Ramos (cell line): ENCODE results near the gene CD69.

Experiments used
- in situ Hi-C: fragments of 300-500 bp; cut with MboI; formaldehyde crosslinking; loops from one replicate; pipeline ENCODE4 v1.14.3; 2022; ENCODE audit warnings: low sequenced_read_pairs; ENCODE audit not compliant: unreplicated experiment

The CD69 gene

DNA sequence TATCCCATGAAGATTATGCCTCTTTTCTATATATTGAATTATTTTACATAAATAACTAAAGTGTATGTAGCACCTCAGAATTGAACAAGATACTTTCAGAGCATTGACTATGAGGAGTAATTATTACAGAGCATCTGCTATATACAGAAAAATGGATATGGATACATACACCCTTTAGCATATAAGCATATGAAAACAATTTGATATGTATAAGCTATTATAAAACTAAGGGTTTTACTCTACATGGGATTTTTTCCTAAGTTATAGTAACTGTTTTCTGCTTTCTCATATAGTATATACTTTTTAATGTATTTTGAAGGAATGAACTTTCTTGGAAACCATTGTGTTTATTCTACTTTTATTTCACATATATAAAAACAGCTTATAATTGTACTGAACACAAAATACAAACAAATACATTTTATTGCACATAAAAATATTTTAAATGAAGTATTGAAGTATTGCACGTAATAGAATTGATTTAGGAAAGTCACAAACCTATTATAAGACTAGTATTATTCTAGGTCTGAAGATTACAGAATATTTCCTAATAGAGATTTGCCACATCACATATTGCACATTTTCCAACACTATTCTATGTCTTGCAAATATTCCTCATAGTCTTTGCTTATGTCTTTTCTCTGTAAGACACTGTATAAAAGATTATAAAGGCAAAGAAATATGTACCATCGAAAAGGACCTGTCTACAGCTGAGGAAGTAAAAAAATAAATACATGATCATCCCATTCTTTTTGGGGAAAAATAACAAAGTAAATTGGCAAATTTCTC lies 8.4 kb downstream of the CD69 start:
- in situ Hi-C loops, result no loop called here

- in situ Hi-C loops, result no loop called here
These were observed 9.2 kb downstream of the CD69 start for GRCh38 chr12:9751204-9752144.

- in situ Hi-C loops, result no loop called here
These were observed 10.2 kb downstream of the CD69 start for GRCh38 chr12:9750276-9751203.

DNA sequence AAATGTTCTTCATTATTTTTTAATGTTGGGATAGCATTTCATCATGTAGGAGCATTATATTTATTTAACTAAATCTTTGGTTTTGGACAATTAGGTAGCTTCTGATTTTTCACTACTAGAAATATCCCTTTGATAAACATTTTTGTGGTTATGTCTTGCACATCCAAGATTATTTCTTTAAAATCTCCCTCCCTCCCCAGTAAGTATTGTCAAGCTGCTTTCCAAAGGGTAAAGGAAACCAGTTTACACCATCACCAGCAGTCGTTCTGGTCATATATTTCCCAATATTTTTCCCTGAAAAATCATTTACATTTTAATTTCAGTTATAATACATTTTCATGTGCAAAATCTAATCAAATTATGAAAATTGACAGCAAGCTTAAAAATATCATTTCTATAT lies 11.1 kb downstream of the CD69 start:
- in situ Hi-C loops, result loop anchor here (5.0 to 25.0 kb wide), 2 partner anchors 48 to 813 kb away; no protein-coding TSS in a partner anchor

DNA sequence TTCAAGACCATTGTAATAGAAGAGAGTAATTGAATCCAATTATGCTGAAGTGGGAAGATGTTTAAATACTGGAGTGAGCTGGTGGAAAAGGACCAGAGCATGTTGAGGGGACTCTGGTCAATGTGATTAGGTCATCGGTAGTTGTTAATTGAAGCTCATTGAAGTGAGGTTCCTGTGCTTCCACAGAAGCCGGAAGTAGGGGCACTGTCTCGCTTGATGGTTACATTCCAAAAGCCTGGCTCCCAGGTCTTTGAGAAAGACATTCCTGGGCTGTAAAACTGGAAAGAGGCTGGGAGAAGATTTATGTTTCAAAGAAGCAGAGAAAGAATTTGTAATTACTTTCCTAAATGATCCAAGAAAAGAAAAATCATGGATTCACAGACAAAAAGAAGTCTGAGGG lies 15.5 kb downstream of the CD69 start:
- in situ Hi-C loops, result loop anchor here (5.0 to 25.0 kb wide), 2 partner anchors 52 to 817 kb away; no protein-coding TSS in a partner anchor

DNA sequence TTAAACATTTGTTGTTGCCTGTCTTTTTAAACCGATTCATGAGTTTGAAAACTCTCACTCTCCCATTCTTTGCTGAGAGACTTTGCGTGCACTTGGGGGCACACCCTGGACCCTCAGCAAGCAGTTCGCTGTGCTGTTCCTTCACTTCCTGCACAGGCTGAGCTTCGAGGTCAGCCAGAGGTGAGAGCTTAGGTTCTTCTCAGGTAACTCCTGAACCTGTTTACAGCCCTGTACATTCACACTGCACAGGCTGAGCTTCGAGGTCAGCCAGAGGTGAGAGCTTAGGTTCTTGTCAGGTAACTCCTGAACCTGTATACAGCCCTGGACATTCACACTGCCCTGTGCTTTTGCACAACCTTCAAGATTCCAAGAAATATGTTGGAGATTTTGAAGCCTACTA lies 18.0 kb downstream of the CD69 start:
- in situ Hi-C loops, result loop anchor here (25.0 kb wide), 1 partner anchor 820 kb away; no protein-coding TSS in a partner anchor

- in situ Hi-C loops, result loop anchor here (25.0 kb wide), 1 partner anchor 821 kb away; no protein-coding TSS in a partner anchor
These were observed 19.0 kb downstream of the CD69 start for GRCh38 chr12:9741726-9742125.

DNA sequence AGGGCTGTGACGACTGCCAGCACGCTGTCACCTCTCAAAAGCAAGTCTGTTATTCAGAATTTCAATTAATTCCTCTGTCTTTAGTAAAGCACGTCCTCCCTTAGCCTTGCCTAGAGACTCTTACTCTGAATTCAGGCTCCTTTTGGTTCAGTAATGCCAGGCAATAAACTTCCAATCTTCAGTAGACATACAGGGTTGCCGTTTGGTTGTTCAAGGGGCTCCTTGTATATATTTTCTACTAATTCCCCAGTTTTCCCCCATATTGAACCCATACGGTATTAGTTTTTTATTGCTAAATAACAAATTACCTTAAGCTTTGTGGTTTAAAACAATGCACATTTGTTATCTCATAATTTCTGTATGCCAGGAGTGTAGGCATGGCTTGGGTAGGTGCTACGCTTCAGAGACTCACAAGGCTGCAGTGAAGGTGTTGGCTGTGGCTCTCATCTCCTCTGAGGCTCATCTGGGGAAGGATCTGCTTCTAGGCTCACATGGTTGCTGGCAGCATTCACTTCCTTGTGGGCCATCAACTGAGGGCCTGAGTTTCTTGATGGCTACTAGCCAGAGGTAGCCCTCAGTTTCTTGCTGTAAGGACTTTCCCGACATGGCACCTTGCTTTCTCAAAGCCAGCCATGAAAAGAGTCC lies 20.5 kb downstream of the CD69 start:
- in situ Hi-C loops, result loop anchor here (25.0 kb wide), 1 partner anchor 822 kb away; no protein-coding TSS in a partner anchor

DNA sequence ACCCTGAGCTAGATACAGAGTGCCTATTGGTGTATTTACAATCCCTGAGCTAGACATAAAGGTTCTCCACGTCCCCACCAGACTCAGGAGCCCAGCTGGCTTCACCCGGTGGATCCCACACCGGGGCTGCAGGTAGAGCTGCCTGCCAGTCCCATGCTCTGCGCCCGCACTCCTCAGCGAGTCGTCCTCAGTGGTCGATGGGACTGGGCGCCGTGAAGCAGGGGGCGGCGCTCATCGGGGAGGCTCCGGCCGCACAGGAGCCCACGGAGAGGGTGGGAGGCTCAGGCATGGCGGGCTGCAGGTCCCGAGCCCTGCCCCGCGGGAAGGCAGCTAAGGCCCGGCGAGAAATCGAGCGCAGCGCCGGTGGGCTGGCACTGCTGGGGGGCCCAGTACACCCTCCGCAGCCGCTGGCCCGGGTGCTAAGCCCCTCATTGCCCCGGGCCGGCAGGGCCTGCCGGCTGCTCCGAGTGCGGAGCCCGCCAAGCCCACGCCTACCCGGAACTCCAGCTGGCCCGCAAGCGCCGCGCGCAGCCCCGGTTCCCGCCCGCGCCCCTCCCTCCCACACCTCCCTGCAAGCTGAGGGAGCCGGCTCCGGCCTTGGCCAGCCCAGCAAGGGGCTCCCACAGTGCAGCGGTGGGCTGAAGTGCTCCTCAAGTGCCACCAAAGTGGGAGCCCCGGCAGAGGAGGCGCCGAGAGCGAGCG lies 21.1 kb downstream of the CD69 start:
- in situ Hi-C loops, result loop anchor here (5.0 to 25.0 kb wide), 3 partner anchors 92 to 823 kb away; no protein-coding TSS in a partner anchor

DNA sequence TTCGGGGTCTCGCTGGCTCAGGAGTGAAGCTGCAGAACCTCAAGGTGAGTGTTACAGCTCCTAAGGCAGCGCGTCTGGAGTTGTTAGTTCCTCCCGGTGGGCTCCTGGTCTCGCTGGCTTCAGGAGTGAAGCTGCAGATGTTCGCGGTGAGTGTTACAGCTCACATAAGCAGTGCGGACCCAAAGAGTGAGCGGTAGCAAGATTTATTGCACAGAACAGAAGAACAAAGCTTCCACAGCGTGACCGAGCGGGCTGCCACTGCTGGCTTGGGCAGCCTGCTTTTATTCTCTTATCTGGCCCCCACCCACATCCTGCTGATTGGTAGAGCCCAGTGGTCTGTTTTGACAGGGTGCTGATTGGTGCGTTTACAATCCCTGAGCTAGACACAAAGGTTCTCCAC lies 21.8 kb downstream of the CD69 start:
- in situ Hi-C loops, result loop anchor here (5.0 to 25.0 kb wide), 3 partner anchors 92 to 823 kb away; no protein-coding TSS in a partner anchor

- in situ Hi-C loops, result loop anchor here (5.0 to 25.0 kb wide), 3 partner anchors 90 to 825 kb away; no protein-coding TSS in a partner anchor
These were observed 23.6 kb downstream of the CD69 start for GRCh38 chr12:9736936-9737705.

GRCh38 chr12:9735601-9736000 lies 25.1 kb downstream of the CD69 start:
- in situ Hi-C loops, result loop anchor here (5.0 to 25.0 kb wide), 3 partner anchors 88 to 827 kb away; no protein-coding TSS in a partner anchor

DNA sequence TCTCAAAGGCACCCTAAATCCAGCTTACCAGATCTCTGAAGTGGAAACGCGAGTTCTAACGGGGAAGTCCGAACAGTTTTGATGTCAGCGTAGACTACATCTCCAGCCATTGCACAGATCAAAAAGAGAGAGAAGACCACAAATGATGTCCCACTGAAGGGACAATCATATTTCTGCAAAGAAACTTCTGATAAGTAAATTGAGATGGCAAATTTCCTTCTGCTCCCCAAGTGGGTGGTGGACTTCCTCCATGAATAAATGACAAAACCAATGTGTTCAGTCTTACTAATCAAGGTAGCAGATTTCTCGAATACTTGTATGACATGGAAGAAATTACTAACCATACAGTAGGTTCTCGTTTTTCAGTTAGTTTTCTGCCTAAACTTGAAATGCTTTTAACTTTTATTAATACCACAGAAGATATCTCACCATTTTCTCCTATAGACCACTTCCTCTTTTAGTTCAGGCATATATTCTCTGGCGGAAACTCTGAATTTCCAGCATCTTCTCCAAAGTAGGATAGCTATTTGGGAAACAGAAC lies 27.7 kb downstream of the CD69 start, which contains the start of gene CLECL1:
Gene CLECL1, minus strand, starts transcription at position 177 of the 541 bp plus-strand sequence.
- in situ Hi-C loops, result loop anchor here (10.0 to 25.0 kb wide), 2 partner anchors 652 to 829 kb away; no protein-coding TSS in a partner anchor

DNA sequence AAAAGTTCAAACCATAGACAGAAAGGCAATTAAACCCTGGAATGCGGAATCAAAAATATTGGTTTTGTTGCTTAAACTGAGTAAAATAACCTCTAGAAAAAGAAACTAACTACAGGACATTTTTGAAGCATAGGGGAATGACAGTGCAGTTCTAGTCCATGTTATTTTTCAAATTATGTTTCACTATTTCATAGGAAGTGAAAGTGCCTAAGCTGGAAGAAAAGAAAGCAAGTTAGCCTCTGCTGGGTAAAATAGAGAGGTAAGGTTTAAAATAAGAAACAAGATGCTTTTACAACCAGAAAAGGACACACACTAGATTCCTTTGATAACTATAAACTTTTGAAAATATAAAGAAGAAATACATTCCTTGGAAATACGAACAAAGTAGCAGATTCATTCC lies 28.9 kb downstream of the CD69 start:
- in situ Hi-C loops, result loop anchor here (10.0 to 25.0 kb wide), 2 partner anchors 653 to 831 kb away; no protein-coding TSS in a partner anchor

GRCh38 chr12:9731393-9731792 lies 29.3 kb downstream of the CD69 start:
- in situ Hi-C loops, result loop anchor here (10.0 to 25.0 kb wide), 2 partner anchors 653 to 831 kb away; no protein-coding TSS in a partner anchor

DNA sequence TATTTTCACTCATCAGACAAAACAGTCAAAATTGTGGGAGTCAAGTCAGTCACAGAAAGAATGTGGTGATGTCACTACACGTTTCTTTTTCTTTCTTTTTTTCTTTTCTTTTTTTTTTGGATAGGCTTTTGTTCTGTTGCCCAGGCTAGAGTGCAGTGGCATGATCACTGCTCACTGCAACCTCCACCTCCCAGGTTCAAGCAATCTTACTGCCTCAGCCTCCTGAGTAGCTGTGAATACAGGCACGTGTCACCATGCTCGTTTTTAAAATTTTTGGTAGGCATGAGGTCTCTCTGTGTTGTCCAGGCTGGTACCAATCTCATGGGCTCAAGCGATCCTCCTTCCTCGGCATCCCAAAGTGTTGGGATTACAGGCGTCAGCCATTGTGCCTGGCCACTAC lies 30.1 kb downstream of the CD69 start:
- in situ Hi-C loops, result loop anchor here (10.0 to 25.0 kb wide), 2 partner anchors 654 to 832 kb away; no protein-coding TSS in a partner anchor

GRCh38 chr12:9730011-9730410 lies 30.7 kb downstream of the CD69 start:
- in situ Hi-C loops, result loop anchor here (10.0 to 25.0 kb wide), 2 partner anchors 655 to 832 kb away; no protein-coding TSS in a partner anchor
